Mesothelial cell of epicardium (in vitro differentiated cells): Measurements from ENCODE around the gene SPATC1L. TPM values are rescaled to one million over a fixed set of nuclear protein-coding genes. Genes with fewer than 3 reads are reported as not detected.
A peak's percentile ranks its signal among the peaks of the same experiment; 100 is the strongest.
"Not testable (repeated sequence)": the region's sequence is repeated elsewhere in the genome, so short reads cannot be mapped to it uniquely, and the experiment has no call there.

Source experiments
- DNase-seq, 2 experiments: peaks; one replicate each; pipeline ENCODE4 v3.0.0; 2021; ENCODE audit warnings: low spot score in 2 of 2; ENCODE audit not compliant: unreplicated experiment in 2 of 2
- H3K27ac Mint-ChIP-seq: 2 replicates; pipeline ENCODE4 v1.8.0; 2021; ENCODE audit warnings: mixed read lengths
- H3K27me3 Mint-ChIP-seq: 2 replicates; pipeline ENCODE4 v1.8.0; 2021; ENCODE audit warnings: low read depth, mixed read lengths
- H3K36me3 Mint-ChIP-seq: 2 replicates; pipeline ENCODE4 v1.8.0; 2021; ENCODE audit warnings: mixed read lengths
- H3K4me1 Mint-ChIP-seq: 2 replicates; pipeline ENCODE4 v1.8.0; 2021; ENCODE audit warnings: mixed read lengths
- H3K4me3 Mint-ChIP-seq: 2 replicates; pipeline ENCODE4 v1.8.0; 2021; ENCODE audit warnings: mild to moderate bottlenecking, moderate library complexity, mixed read lengths
- H3K9me3 Mint-ChIP-seq: 2 replicates; pipeline ENCODE4 v1.8.0; 2021; ENCODE audit warnings: mixed read lengths
- CTCF ChIP-seq: fragments of 200-600 bp; sonication (generic); IDR thresholded peaks from one replicate; pipeline ENCODE4 v1.5.0; 2021; ENCODE audit warnings: antibody characterized with exemption; ENCODE audit not compliant: unreplicated experiment
- total RNA-seq: library from RNA; stranded (reverse); gene quantifications from 3 replicates; pipeline ENCODE4 v1.2.1, GENCODE V29; 2021

SPATC1L gene
- total RNA-seq, 1 donor from 2014 or later = 28.1 TPM

GRCh38 chr21:46181436-46181835, 2.8 kb downstream of the SPATC1L start:
- Mint-ChIP-seq H3K9me3 (peaks cover 17% of the 10 kb centered on the region), H3K4me3 (no peak overlapping the region), H3K27ac (peak overlapping the region; percentile 16), H3K27me3 (no peaks in the 10 kb centered on the region), H3K4me1 (peaks cover 6% of the 10 kb centered on the region), H3K36me3 (peaks cover 18% of the 10 kb centered on the region)
- no peak for TF ChIP-seq CTCF
- DNase-seq = no peak

- Mint-ChIP-seq H3K4me1 (peaks cover 6% of the 10 kb centered on the region), H3K9me3 (peaks cover 23% of the 10 kb centered on the region), H3K27me3 (no peaks in the 10 kb centered on the region), H3K36me3 (peaks cover 23% of the 10 kb centered on the region), H3K27ac (no peak overlapping the region), H3K4me3 (no peak overlapping the region)
- no peak for TF ChIP-seq CTCF
- no peak for DNase-seq
Measured at GRCh38 chr21:46180778-46181391, 3.4 kb downstream of the SPATC1L start.

DNA sequence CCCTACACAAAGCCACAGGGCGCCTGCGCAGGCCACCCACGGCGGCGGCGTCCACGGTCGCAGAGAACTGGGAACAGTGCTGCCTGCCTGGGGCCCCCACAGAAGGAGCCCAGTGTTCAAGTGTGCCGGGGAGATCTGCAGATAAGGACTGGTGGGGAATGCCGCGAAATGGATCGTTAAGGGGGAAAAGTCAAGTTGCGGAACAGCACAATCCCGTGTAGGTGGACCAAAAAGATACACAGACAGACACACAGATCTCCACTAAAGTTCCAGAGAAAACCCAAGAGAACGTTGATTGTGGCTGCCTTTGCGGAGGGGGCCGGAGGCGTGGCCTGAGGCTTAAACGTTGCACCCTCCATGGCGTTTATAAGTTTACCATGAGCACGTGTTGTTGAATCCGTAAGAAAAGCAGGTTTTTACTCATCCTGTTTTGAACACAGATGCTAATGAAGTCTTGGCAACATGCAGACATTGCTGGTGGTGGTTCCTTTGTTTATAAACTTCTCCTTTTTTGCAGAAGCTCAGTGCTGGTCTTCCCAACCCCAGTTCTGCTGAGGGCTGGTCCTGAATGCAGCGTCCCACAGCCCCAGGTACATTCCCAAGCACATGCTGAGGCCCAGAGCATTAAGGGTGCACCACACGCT, 4.1 kb downstream of the SPATC1L start:
- Mint-ChIP-seq H3K4me1 (peaks cover 2% of the 10 kb centered on the region), H3K27me3 (no peaks in the 10 kb centered on the region), H3K4me3 (no peak overlapping the region)

DNA sequence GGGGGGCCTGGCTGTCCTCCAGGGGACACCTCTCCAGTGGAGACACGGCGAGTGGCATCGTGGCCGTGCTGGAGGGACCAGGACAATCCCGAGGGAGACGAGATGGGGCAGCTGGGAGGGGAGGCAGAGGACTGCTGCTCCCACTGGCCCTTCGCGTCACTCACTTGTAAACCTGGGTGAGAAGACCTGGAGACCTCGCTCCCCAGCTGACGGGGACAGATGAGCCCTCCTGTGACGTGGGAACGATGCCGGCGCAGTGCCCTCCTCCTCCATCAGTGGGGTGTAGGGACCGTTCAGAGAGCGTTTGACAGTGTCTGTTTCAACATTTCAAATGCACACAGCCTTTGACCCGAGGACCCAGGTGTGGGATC, 4.6 kb downstream of the SPATC1L start:
- Mint-ChIP-seq H3K4me1 (peaks cover 2% of the 10 kb centered on the region), H3K9me3 (peaks cover 35% of the 10 kb centered on the region), H3K4me3 (no peak overlapping the region), H3K36me3 (peaks cover 30% of the 10 kb centered on the region), H3K27ac (no peak overlapping the region), H3K27me3 (no peaks in the 10 kb centered on the region)
- DNase-seq = no peak
- TF ChIP-seq CTCF = no peak

More for the DNA sequence above, 4.1 kb downstream of the SPATC1L start:
- no peak for TF ChIP-seq CTCF
- DNase-seq = no peak
- Mint-ChIP-seq H3K9me3 (peaks cover 30% of the 10 kb centered on the region), H3K27ac (no peak overlapping the region), H3K36me3 (peaks cover 25% of the 10 kb centered on the region)

GRCh38 chr21:46178961-46179360, 5.3 kb downstream of the SPATC1L start:
- H3K27me3 Mint-ChIP-seq = no peaks in the 10 kb centered on the region

GRCh38 chr21:46176443-46177129, 7.7 kb downstream of the SPATC1L start:
- not testable (repeated sequence) for H3K27ac Mint-ChIP-seq, H3K4me3 Mint-ChIP-seq, H3K4me1 Mint-ChIP-seq, DNase-seq, H3K27me3 Mint-ChIP-seq
- H3K36me3 Mint-ChIP-seq = peaks cover 50% of the 10 kb centered on the region
- H3K9me3 Mint-ChIP-seq = peaks cover 40% of the 10 kb centered on the region

More at GRCh38 chr21:46178961-46179360, 5.3 kb downstream of the SPATC1L start:
- H3K4me1 Mint-ChIP-seq = peaks cover 2% of the 10 kb centered on the region
- H3K27ac Mint-ChIP-seq = no peak overlapping the region
- peaks cover 34% of the 10 kb centered on the region for H3K36me3 Mint-ChIP-seq
- DNase-seq = no peak
- no peak overlapping the region for H3K4me3 Mint-ChIP-seq
- no peak for TF ChIP-seq CTCF
- H3K9me3 Mint-ChIP-seq = peaks cover 40% of the 10 kb centered on the region
